NCI-H128 (cell line): ENCODE data around the gene KIF13A.

Experiments used
- DNase-seq: peaks from one replicate; lab custom pipeline; 2025; ENCODE audit not compliant: unreplicated experiment; lab: John Stamatoyannopoulos, UW

KIF13A gene

DNA sequence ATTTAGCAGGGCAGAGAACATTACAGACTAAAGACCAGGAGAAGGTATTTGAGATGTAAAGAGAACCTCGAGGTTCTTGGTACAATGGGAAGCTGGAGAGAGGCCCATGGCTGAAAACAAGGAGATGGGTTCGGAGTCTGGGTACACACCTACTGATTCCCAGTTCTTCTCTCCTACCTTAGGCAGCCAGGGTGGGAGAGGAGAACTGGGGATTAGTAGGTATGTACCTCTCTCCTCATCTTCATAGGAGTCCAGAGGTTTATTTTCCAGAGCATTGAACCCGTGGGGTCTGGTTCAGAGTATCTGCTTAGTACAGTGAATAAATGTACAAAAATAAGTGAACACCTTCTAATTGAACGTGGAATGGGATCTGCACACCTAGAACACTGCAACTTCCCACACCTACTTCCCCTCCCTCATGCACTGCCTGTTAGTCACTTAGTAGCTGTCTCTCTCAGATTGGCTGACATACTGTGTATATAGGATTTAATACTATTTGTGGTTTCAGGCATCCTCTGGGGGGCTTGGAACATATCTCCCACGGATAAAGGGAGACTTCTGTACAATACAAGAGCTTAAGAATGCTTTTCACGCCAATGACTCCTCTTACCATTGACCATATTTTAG lies 257.2 kb downstream of the KIF13A start:
- DNase-seq: no peak

- no peak for DNase-seq
Observed at GRCh38 chr6:17729223-17730077, 258.0 kb downstream of the KIF13A start.

DNA sequence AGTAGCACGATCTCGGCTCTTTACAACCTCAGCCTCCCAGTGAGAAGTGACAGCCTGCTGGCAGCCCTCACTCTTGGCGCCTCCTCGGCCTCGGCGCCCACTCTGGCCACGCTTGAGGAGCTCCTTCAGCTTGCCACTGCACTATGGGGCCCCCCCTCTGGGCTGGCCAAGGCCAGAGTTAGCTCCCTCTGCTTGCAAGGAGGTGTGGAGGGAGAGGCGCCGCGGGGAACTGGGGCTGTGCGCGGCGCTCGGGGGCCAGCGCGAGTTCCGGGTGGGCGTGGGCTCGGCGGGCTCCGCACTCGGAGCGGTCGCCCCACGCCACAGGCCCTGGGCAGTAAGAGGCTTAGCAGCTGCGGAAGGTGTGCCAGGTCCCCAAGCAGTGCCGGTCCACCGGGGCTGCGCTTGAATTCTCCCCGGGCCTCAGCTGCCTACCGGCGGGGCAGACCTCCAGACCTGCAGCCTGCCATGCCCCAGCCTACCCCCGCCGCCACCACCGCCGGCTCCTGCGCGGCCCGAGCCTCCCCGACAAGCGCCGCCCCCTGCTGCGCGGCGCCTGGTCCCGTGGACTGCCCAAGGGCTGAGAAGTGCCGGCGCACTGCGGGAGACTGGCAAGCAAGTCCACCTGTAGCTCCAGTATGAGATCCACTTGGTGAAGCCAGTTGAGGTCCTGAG lies 258.7 kb downstream of the KIF13A start:
- DNase-seq: no peak

GRCh38 chr6:17725083-17725482 lies 262.4 kb downstream of the KIF13A start:
- DNase-seq: no peak

DNA sequence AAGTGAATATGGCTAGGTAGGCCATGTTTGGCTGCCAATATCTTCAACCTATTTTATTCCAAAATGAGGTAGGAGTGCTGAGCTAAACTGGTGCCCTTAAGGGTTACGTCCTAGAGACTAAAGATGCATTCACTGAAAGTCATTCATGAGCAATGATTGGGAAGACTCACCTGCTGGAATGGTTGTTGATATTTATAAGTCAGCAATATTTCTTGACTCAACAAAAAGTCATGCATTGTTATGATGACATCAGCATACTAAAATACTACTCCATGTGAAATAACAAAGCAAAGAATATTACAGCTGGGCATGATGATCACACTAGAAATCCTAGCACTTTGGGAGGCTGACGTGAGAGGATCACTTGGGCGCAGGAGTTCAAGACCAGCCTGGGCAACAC lies 263.1 kb downstream of the KIF13A start:
- DNase-seq: no peak

DNA sequence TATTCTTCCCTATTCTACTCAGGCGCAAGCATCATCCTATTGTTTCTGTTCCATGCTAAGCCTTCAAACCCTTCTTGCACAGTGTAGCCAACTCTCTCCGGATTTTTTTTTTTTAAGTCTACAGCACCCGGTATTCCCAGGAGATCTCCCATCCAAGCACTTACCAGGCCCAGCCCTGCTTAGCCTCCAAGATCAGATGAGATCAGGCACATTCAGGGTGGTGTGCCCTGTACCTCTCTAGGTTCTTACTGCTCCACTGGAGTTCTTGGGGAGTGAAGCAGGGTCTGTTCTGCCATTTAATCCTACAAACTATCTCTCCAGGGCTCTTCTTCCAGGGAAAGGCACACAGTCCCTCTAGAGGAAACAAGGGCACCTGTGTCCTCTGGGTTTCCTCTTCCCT lies 265.8 kb downstream of the KIF13A start:
- DNase-seq: no peak

DNA sequence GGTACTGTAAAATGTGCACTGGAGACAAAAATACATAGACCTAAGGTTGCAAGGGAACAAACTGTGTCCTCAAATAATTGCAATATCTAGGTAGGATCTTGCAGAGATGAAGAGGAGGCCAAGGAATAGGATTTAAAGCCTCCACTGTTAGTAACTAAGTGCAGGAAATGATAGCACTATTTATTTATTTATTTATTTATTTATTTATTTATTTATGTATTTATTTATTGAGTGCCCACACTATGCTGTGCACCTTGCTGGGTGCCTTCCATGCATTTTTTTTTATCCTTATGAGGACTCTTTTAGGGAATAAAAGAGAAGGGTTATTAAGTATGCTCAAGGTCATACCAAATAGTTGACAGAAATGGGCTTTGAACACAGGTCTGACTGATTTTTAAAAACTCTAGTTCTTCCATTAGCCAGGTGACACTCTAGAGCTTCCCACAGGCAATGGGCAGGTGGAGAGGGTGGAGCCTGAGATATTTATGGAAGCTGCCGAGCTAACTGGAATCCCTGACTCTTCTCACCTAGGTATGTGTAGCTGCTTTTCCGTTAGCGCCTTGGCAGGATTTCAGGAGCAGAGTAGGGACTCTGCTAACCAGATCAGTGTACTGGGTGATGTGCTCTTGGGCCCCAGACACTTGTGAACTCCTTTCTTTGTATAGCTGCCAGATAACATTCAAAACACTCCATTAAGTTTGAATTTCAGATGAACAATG lies 268.0 kb downstream of the KIF13A start:
- no peak for DNase-seq

GRCh38 chr6:17716221-17716620 lies 271.2 kb downstream of the KIF13A start:
- DNase-seq: no peak

DNA sequence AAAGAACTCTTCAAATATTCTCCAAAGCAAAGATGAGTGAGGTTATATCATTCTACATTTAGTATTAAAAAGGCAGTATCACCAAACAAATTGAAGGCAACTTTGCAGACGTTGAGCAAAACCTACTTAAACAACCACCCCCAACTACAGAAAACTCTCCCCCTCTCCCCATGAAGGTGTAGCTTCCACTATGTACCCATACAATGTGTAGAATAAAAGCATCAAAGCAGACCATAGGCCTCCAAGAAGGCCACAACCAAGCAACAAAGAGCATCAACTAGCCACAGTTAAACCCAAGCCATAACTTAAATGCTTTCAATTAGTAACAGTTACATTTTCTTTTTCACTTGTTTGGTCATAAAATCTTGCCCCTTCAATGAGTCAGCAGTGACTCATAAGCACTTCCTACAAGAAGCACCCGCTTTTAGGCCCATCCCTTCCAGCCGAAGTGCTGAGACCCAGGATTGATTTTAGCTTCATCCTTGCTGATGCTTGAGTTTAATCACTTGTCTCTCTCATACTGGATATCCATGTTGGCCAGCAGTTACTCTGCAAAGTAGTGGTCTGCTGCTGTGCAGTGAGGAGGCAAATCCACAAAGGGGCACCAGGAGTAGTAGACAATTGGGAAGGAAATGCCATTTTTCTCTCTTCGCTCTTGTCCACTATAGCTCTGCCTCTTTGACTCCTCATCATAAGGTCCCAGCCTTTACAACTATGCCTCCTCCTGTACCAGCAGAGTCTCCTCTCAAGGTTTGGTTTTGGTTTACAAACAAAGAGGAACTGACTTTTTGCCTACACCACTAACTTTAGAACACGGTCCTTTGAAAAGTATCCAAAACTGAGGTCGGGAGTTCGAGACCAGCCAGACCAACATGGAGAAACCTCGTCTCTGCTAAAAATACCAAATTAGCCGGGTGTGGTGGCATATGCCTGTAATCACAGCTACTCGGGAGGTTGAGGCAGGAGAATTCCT lies 272.3 kb downstream of the KIF13A start:
- DNase-seq: no peak

DNA sequence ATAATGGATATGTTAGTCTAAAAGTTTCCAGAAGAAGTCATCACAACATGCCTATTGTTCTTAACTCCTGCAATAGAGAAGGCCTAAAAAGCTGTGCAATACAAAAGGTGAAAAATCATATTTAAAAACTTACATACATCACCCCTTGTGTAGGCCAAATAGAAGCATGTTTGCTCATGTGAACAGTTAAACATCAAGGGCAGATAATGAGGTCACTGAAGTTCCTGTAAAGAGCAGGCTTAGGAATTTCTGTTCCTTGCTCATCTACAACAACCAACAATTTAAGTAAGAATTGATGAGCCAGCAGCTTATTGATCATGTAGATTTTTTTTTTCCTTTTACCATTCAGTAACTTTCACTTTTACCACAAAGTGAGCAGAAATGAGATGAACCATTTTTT lies 273.3 kb downstream of the KIF13A start:
- no peak for DNase-seq

- DNase-seq: no peak
Observed at GRCh38 chr6:17712576-17712975, 274.9 kb downstream of the KIF13A start.

- no peak for DNase-seq
Observed at GRCh38 chr6:17710331-17710730, 277.1 kb downstream of the KIF13A start.

DNA sequence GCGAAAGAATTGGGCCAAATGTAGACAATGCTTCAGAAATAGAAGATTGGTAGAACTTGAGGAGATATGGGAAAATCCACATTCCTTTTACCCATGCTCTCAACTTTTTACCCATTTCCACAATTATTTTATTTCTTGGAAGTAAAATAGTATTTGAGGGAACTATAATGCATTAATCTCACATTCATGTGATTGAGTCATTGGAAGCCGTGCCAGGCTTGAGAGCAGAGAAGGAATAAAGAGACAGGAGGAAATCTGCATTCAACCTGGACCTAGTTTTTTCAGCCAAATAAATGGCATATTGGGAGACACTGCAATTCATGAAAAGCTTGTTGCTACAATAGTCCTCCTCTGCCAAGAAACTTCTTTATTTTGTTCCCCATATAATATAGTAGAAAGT lies 278.0 kb downstream of the KIF13A start:
- no peak for DNase-seq
